Measurements from ENCODE around the gene FDXR. TPM values are rescaled to one million over a fixed set of nuclear protein-coding genes. Genes with fewer than 3 reads are reported as not detected.

Gene FDXR
- total RNA-seq, 1 donor from 2014 or later: 7.4 TPM

DNA sequence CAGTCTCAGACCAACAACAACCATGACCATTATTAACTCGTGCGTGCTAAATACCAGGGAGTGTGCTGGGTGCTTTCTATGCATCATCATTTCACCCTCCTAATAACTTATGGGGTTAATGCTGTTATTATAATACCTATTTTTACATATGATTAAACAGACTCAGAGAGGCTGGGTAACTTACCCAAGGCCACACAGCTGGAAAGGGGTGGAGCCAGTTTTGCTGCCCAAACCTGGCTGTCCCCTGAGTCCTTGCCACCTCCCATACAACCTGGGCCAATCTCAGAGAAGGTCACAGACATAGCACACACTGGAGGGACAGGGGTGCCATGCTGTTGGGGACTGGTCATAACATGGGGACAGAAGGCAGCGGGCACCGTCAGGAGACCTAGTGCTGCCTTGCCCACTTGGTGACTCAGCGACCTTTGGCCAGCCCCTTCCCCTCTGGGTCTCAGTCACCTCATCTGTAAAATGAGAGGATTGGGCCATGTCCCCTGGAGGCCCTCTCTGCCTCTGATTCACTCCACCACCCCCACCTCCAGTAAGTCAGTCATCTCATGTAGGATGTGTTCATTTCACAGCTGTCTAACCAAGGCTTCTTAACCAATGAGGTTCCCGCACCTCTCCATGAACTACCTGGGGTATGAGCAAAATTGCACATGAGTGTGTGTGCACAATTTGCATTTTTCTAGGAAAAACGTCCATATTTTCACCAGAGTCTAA lies 32.1 kb upstream of the FDXR start:
- H3K9me3 Mint-ChIP-seq: no peaks in the 10 kb centered on the region
- peaks cover 21% of the 10 kb centered on the region for H3K27me3 Mint-ChIP-seq (ENCODE audit: insufficient read depth, low read depth)
- H3K36me3 ChIP-seq: no peaks in the 10 kb centered on the region

DNA sequence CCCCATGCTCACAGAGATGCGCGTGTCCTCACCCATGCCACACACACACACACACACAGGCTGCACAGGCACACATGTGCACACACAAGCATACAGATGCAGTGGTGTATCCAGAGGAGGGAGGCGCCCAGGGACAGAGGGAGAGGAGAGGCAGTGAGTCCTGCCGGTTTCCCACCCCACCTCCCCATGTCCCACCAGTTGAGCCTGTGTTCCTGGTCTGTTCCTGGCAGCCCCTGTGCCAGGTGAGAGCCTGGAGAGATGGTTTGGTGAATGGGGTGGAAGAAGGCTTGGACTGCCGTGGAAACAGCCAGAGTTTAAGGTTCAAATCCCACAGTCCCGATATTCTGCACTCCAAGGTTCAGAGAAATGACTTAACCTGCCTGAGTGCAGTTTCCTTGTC lies 30.9 kb upstream of the FDXR start:
- Mint-ChIP-seq H3K4me1 (peaks cover 2% of the 10 kb centered on the region), H3K27me3 (ENCODE audit: insufficient read depth, low read depth) (peaks cover 23% of the 10 kb centered on the region), H3K27ac (no peak overlapping the region), H3K36me3 (no peaks in the 10 kb centered on the region), H3K9me3 (no peaks in the 10 kb centered on the region), H3K4me3 (no peak overlapping the region)
- Histone ChIP-seq H3K9me3 (ENCODE audit: low read depth) (no peaks in the 10 kb centered on the region), H3K36me3 (no peaks in the 10 kb centered on the region), H3K27ac (no peak overlapping the region), H4K20me1 (ENCODE audit: low read depth) (no peaks in the 10 kb centered on the region), H3K4me3 (no peak overlapping the region), H3K9ac (no peak overlapping the region), H3F3A (ENCODE audit: low read depth) (no peaks in the 10 kb centered on the region), H3K27me3 (no peaks in the 10 kb centered on the region), H2AFZ (replicated peaks) (no peak overlapping the region), H3K79me2 (ENCODE audit: low read depth) (no peaks in the 10 kb centered on the region), H3K4me2 (no peak overlapping the region), H3K4me1 (no peaks in the 10 kb centered on the region)
- TF ChIP-seq EZH2 (IDR thresholded peaks at IDR 0.05): no peak
- TF ChIP-seq EZH2phosphoT487 (IDR thresholded peaks at IDR 0.05): no peak
- no peak for TF ChIP-seq CTCF (IDR thresholded peaks at IDR 0.05)
- DNase-seq (ENCODE audit: low spot score): no peak

More for the DNA sequence above, 32.1 kb upstream of the FDXR start:
- TF ChIP-seq CTCF (IDR thresholded peaks at IDR 0.05) (no peak), EZH2phosphoT487 (IDR thresholded peaks at IDR 0.05) (no peak), EZH2 (IDR thresholded peaks at IDR 0.05) (no peak)
- no peak overlapping the region for H3K9ac ChIP-seq
- H3K27ac ChIP-seq: no peak overlapping the region
- H3K27me3 ChIP-seq: no peaks in the 10 kb centered on the region
- H2AFZ ChIP-seq (replicated peaks): no peak overlapping the region
- Mint-ChIP-seq H3K4me1 (peaks cover 6% of the 10 kb centered on the region), H3K4me3 (peak overlapping the region; percentile 30), H3K27ac (no peak overlapping the region), H3K36me3 (no peaks in the 10 kb centered on the region)
- H3K4me1 ChIP-seq: no peaks in the 10 kb centered on the region
- H3K4me3 ChIP-seq: no peak overlapping the region
- no peaks in the 10 kb centered on the region for H4K20me1 ChIP-seq (ENCODE audit: low read depth)
- H3K4me2 ChIP-seq: no peak overlapping the region
- no peaks in the 10 kb centered on the region for H3K9me3 ChIP-seq (ENCODE audit: low read depth)
- no peak for DNase-seq (ENCODE audit: low spot score)
- no peaks in the 10 kb centered on the region for H3K79me2 ChIP-seq (ENCODE audit: low read depth)
- H3F3A ChIP-seq (ENCODE audit: low read depth): no peaks in the 10 kb centered on the region

GRCh38 chr17:74903034-74903433 lies 30.2 kb upstream of the FDXR start:
- H3K36me3 ChIP-seq: no peaks in the 10 kb centered on the region
- H3K4me1 Mint-ChIP-seq: peaks cover 2% of the 10 kb centered on the region
- H3K27me3 ChIP-seq: no peaks in the 10 kb centered on the region
- H3K27ac ChIP-seq: no peak overlapping the region
- no peaks in the 10 kb centered on the region for H4K20me1 ChIP-seq (ENCODE audit: low read depth)
- no peak overlapping the region for H3K27ac Mint-ChIP-seq
- no peaks in the 10 kb centered on the region for H3K4me1 ChIP-seq
- H3K79me2 ChIP-seq (ENCODE audit: low read depth): no peaks in the 10 kb centered on the region
- H3K36me3 Mint-ChIP-seq: no peaks in the 10 kb centered on the region
- DNase-seq (ENCODE audit: low spot score): no peak
- no peak overlapping the region for H3K4me3 ChIP-seq
- H2AFZ ChIP-seq (replicated peaks): no peak overlapping the region
- no peak overlapping the region for H3K9ac ChIP-seq
- H3K4me2 ChIP-seq: no peak overlapping the region
- no peaks in the 10 kb centered on the region for H3K9me3 ChIP-seq (ENCODE audit: low read depth)
- H3K4me3 Mint-ChIP-seq: no peak overlapping the region
- H3K27me3 Mint-ChIP-seq (ENCODE audit: insufficient read depth, low read depth): peaks cover 21% of the 10 kb centered on the region
- no peaks in the 10 kb centered on the region for H3K9me3 Mint-ChIP-seq
- TF ChIP-seq EZH2 (IDR thresholded peaks at IDR 0.05) (no peak), CTCF (IDR thresholded peaks at IDR 0.05) (no peak), EZH2phosphoT487 (IDR thresholded peaks at IDR 0.05) (no peak)
- no peaks in the 10 kb centered on the region for H3F3A ChIP-seq (ENCODE audit: low read depth)

All from neural progenitor cell (in vitro differentiated cells).